Astrocyte (in vitro differentiated cells and primary cell): ENCODE data around the gene GJD3.

ENCODE experiments used
- CTCF ChIP-seq: IDR thresholded peaks from 2 replicates; pipeline ENCODE4 v1.5.1; 2011; ENCODE audit warnings: low read depth, mild to moderate bottlenecking, inconsistent platforms, low read length, moderate library complexity; ENCODE audit not compliant: insufficient read depth
- EZH2 ChIP-seq: IDR thresholded peaks from 2 replicates; pipeline ENCODE4 v1.6.1; 2012; ENCODE audit warnings: mild to moderate bottlenecking, low read length, inconsistent platforms; ENCODE audit not compliant: insufficient read depth

DNA sequence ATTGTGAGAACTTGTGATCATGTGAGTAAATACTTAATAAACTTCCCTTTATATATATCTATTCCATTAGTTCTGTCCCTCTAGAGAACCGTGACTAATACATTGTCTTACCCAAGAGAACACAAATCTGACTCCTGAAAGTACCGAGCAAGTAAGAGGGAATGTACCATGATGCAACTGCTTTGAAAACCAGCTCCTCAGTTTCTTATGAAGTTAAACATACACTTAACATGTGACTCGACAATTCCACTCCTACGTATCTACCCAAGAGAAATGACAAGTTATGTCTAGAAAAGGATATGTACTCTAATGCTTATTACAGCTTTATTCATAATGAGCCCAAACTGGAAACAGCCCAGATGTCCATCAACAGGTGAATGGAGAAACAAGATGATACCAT lies 8.8 kb upstream of the GJD3 start:
- TF ChIP-seq CTCF (no peak), EZH2 (no peak)
